Progenitor cell of endocrine pancreas (in vitro differentiated cells): ENCODE data around the gene NUPR2. TPM values are rescaled to one million over a fixed set of nuclear protein-coding genes. Genes with fewer than 3 reads are reported as not detected.
"Not testable (repeated sequence)": the region's sequence is repeated elsewhere in the genome, so short reads cannot be mapped to it uniquely, and the experiment has no call there.

Experiments used
- DNase-seq: peaks from one replicate; pipeline ENCODE4 v3.0.0; 2021; ENCODE audit warnings: low spot score; ENCODE audit not compliant: unreplicated experiment
- H3K27ac Mint-ChIP-seq: 2 replicates; pipeline ENCODE4 v1.8.0; 2021; ENCODE audit warnings: mild to moderate bottlenecking, moderate library complexity, mixed read lengths
- H3K27me3 Mint-ChIP-seq: 2 replicates; pipeline ENCODE4 v1.8.0; 2021; ENCODE audit warnings: mixed read lengths
- H3K36me3 Mint-ChIP-seq: 2 replicates; pipeline ENCODE4 v1.8.0; 2022; ENCODE audit warnings: mixed read lengths; ENCODE audit not compliant: insufficient read depth
- H3K4me1 Mint-ChIP-seq: 2 replicates; pipeline ENCODE4 v1.8.0; 2021; ENCODE audit warnings: low read depth, mixed read lengths
- H3K4me3 Mint-ChIP-seq: 2 replicates; pipeline ENCODE4 v1.8.0; 2021; ENCODE audit warnings: low read depth, mild to moderate bottlenecking, moderate library complexity, mixed read lengths
- H3K9me3 Mint-ChIP-seq: 2 replicates; pipeline ENCODE4 v1.8.0; 2021; ENCODE audit warnings: low read depth, mixed read lengths
- long read RNA-seq: library from polyadenylated mRNA; unstranded; transcript quantifications from one replicate; pipeline ENCODE4 v2.0.0, GENCODE V29; 2020
- total RNA-seq: library from RNA; stranded (reverse); gene quantifications from 2 replicates; pipeline ENCODE4 v1.2.1, GENCODE V29; 2021
- TF ChIP-seq, protein P1 (sequence below): fragments of 200-600 bp; sonication (generic); IDR thresholded peaks from one replicate; pipeline ENCODE4 v1.5.0; 2021; ENCODE audit warnings: antibody characterized with exemption, mild to moderate bottlenecking; ENCODE audit not compliant: unreplicated experiment

NUPR2 gene
- not detected in 2 replicates for total RNA-seq
- long read RNA-seq, result 0 reads

DNA sequence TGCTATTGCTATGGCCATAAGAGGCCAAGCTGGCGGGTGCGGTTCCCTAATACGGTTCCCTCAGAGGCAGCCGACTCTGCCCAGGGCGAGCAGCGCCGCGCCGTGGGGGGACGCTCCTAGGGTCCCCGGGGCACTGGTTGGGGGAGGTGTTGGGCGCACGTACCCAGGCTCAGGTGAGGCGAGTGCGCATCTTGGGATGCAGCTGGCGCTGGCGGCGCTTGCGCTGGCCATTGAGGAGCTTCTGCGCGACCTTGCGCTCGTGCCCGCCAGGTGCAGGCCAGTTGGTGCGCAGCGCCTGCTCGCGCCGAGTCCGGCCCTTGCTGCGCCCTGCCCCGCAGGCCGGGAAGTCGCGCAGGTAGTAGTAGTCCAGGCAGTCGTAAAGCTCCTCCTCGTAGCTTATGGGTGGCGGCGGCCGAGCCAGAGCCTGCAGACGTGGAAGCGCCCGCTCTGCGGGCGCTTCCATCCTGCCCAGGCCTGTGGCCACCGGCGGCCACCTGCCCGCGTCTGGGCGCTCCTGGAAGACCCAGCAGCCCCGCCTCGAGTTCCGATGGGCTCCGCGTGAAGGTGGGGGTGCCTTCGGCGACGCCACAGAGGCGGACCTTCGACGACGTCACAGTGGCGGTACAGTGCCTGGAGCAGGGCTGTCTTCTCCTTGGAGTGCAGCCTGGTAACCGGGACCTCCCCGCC, at the start of gene NUPR2:
NUPR2 (minus strand) TSS at position 566 of the 687 bp plus-strand sequence; CDS start at position 463, 103 bp downstream.
- Mint-ChIP-seq H3K27me3 (no peaks in the 10 kb centered on the region), H3K4me3 (no peak within 1 kb of the TSS), H3K36me3 (peaks cover 2% of the 10 kb centered on the region), H3K9me3 (peaks cover 20% of the 10 kb centered on the region), H3K4me1 (no peaks in the 10 kb centered on the region), H3K27ac (no peak within 1 kb of the TSS)
- TF ChIP-seq, protein P1, sequence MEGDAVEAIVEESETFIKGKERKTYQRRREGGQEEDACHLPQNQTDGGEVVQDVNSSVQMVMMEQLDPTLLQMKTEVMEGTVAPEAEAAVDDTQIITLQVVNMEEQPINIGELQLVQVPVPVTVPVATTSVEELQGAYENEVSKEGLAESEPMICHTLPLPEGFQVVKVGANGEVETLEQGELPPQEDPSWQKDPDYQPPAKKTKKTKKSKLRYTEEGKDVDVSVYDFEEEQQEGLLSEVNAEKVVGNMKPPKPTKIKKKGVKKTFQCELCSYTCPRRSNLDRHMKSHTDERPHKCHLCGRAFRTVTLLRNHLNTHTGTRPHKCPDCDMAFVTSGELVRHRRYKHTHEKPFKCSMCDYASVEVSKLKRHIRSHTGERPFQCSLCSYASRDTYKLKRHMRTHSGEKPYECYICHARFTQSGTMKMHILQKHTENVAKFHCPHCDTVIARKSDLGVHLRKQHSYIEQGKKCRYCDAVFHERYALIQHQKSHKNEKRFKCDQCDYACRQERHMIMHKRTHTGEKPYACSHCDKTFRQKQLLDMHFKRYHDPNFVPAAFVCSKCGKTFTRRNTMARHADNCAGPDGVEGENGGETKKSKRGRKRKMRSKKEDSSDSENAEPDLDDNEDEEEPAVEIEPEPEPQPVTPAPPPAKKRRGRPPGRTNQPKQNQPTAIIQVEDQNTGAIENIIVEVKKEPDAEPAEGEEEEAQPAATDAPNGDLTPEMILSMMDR, result no peak
- DNase-seq, result no peak

GRCh38 chr7:56157238-56157790, 41.1 kb upstream of the NUPR2 start:
- Mint-ChIP-seq H3K27ac (no peak overlapping the region), H3K9me3 (peaks cover 42% of the 10 kb centered on the region), H3K4me3 (no peak overlapping the region), H3K36me3 (peaks cover 7% of the 10 kb centered on the region), H3K4me1 (no peaks in the 10 kb centered on the region), H3K27me3 (no peaks in the 10 kb centered on the region)
- TF ChIP-seq, protein P1, result no peak
- DNase-seq, result no peak

DNA sequence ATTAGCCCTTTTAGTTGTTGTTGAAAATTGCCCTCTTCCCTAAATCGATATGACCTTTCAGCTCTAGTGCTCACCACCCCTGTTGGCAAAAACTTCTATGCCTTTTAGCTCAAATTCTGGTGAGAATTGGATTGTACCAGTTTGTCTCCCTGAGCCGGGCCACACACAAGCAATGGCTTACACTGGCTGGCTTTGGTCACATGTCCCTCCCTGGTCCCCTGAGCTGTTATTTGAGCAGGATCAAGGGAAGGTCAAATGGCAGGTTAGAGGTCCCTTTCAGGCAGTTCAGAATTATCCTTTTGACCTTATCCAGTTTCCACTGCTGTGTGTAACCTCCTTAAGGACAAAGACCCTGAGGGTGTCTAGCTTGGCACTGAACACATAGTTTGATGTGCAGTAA, 14.8 kb upstream of the NUPR2 start:
- not testable (repeated sequence) for H3K27me3 Mint-ChIP-seq, H3K4me3 Mint-ChIP-seq, H3K36me3 Mint-ChIP-seq, DNase-seq, H3K27ac Mint-ChIP-seq, H3K4me1 Mint-ChIP-seq
- peaks cover 26% of the 10 kb centered on the region for H3K9me3 Mint-ChIP-seq

DNA sequence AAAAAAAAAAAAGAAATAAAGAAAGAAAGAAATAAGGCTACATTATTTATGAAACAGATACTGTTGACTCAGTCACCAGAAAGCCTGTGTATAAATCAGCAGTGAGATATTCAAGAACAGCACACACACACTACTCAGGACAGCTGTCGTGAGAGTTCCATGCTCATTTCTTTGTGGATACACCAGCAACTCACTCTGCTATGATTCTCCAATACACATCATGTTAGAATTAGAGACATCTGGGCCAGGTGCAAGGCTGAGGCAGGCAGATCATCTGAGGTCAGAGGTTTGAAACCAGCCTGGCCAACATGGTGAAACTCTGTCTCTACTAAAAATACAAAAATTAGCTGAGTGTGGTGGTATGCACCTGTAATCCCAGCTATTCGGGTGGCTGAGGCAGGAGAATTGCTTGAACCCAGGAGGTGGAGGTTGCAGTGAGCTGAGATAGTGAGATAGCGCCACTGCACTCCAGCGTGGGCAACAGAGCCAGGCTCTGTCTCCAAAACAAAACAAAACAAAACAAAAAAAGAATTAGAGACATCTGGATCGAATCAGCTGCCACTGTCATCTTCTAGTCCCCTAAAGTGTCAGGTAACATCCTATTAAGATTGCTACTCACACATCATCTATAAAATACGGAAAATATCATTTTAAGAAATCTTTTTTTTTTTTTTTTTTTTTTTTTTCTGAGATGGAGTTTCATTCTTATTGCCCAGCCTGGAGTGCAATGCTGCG, 11.2 kb upstream of the NUPR2 start:
- TF ChIP-seq, protein P1, result no peak
- Mint-ChIP-seq H3K36me3 (peaks cover 1% of the 10 kb centered on the region), H3K4me1 (no peaks in the 10 kb centered on the region), H3K4me3 (no peak overlapping the region), H3K27ac (no peak overlapping the region), H3K9me3 (peaks cover 27% of the 10 kb centered on the region), H3K27me3 (no peaks in the 10 kb centered on the region)
- DNase-seq, result no peak

DNA sequence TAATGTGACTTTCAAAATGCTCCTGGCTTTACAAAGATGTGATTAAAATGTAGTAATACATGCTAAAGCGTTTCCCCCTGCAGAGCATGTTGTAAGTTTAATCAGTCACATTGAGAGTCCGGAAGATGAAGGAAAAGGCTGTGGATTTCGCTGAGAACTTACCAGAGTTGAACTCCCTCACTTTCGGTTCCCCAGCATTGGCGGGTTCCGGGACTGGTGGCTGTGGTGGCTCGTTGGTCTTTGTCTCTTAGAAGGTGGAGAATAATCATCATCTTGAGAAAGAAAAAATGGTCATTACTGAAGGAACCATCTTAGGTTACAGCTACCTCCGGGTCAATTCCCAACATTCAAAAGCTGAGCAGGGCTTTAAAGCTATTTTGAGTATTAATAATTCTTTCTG, 9.6 kb upstream of the NUPR2 start:
- no peaks in the 10 kb centered on the region for H3K27me3 Mint-ChIP-seq
- H3K27ac Mint-ChIP-seq, result no peak overlapping the region
- H3K9me3 Mint-ChIP-seq, result peaks cover 25% of the 10 kb centered on the region
- peaks cover 1% of the 10 kb centered on the region for H3K36me3 Mint-ChIP-seq
- no peak for DNase-seq
- H3K4me1 Mint-ChIP-seq, result no peaks in the 10 kb centered on the region
- no peak overlapping the region for H3K4me3 Mint-ChIP-seq
- TF ChIP-seq, protein P1, result no peak
